Esophagus squamous epithelium (tissue), 5 donors: ENCODE data around the gene LRP5. TPM values are rescaled to one million over a fixed set of nuclear protein-coding genes. Genes with fewer than 3 reads are reported as not detected.

Experiments
- DNase-seq: peaks from one replicate; lab custom pipeline; 2025; lab: John Stamatoyannopoulos, UW
- H3K27ac ChIP-seq, 4 donors: fragments of 200-600 bp; sonication (generic); one replicate each; pipeline ENCODE4 v1.5.1; 2016 to 2019; ENCODE audit warnings: mild to moderate bottlenecking in 1 of 4
- H3K27me3 ChIP-seq, 4 donors: fragments of 200-600 bp; sonication (generic); 1 replicate in 3 of 4; 2 replicates in 1 of 4; pipeline versions ENCODE4 v1.5.1 to v1.6.0; 2017 to 2021; ENCODE audit warnings: antibody characterized with exemption in 1 of 4
- H3K36me3 ChIP-seq, 3 donors: fragments of 200-600 bp; sonication (generic); one replicate each; pipeline ENCODE4 v1.5.1; 2016 to 2019
- H3K4me1 ChIP-seq, 3 donors: fragments of 200-600 bp; sonication (generic); one replicate each; pipeline ENCODE4 v1.5.1; 2017 to 2019
- H3K4me3 ChIP-seq, 4 donors: fragments of 200-600 bp; sonication (generic); 1 replicate in 3 of 4; 2 replicates in 1 of 4; pipeline ENCODE4 v1.5.1; 2016 to 2019; ENCODE audit warnings: mild to moderate bottlenecking in 2 of 4, moderate library complexity in 1 of 4
- H3K9me3 ChIP-seq, 3 donors: fragments of 200-600 bp; sonication (generic); one replicate each; pipeline ENCODE4 v1.5.1; 2016 to 2019
- CTCF ChIP-seq, 6 experiments: fragments of 450-650 bp in 4 of 6; fragments of 200-600 bp in 2 of 6; sonication (generic) in 2 of 6; IDR thresholded peaks; one replicate each; pipeline ENCODE4 v1.5.1; 2016 to 2019; ENCODE audit warnings: antibody characterized with exemption in 6 of 6, mild to moderate bottlenecking in 4 of 6, moderate library complexity in 4 of 6
- POLR2A ChIP-seq, 4 donors: fragments of 450-650 bp; IDR thresholded peaks; one replicate each; pipeline ENCODE4 v1.6.1; 2017; ENCODE audit warnings: antibody characterized with exemption in 4 of 4, mild to moderate bottlenecking in 4 of 4, moderate library complexity in 3 of 4
- WGBS, 2 donors: methylation state at CpG; one replicate each; pipeline ENCODE4 v1.1.5; 2018; 5-methylcytosine and 5-hydroxymethylcytosine counted together
- intact Hi-C: fragments of 100-400 bp; cut with DNase I; formaldehyde crosslinking; loops from one replicate; pipeline ENCODE4 v1.15.0; 2022
- total RNA-seq, 4 donors: library from RNA; depleted of rRNA; stranded (reverse); fragments of >200 nt; gene quantifications; one replicate each; pipeline ENCODE4 v1.1.0, GENCODE V29; 2016
- donor health status: DM: yes; HTN: yes; CAD: no.

LRP5 gene
- total RNA-seq, 4 donors from 2014 or later, result 13.7 to 24.0 (median 20.9) TPM

GRCh38 chr11:68386331-68386978, 74.1 kb downstream of the LRP5 start:
- intact Hi-C loops, result no loop called here
- no peak for TF ChIP-seq CTCF (IDR thresholded peaks at IDR 0.05)
- TF ChIP-seq POLR2A (IDR thresholded peaks at IDR 0.05), result no peak
- 89 to 98% methylated on average over 16 to 31 of the region's 52 CpGs for WGBS, 2 donors
- no peak overlapping the region for H3K4me3 ChIP-seq
- peaks cover 3 to 27% (median 13%) of the 10 kb centered on the region in 3 donors for H3K4me1 ChIP-seq
- H3K9me3 ChIP-seq, result no peaks in the 10 kb centered on the region
- H3K27me3 ChIP-seq, result no peaks in the 10 kb centered on the region
- H3K27ac ChIP-seq, result no peak overlapping the region
- no peak for DNase-seq
- peaks cover 0 to 64% (median 12%) of the 10 kb centered on the region in 3 donors for H3K36me3 ChIP-seq

GRCh38 chr11:68387840-68388239, 75.4 kb downstream of the LRP5 start:
- no peak overlapping the region for H3K4me3 ChIP-seq
- peaks cover 0 to 78% (median 12%) of the 10 kb centered on the region in 3 donors for H3K36me3 ChIP-seq
- peaks cover 0 to 13% (median 4%) of the 10 kb centered on the region in 3 donors for H3K4me1 ChIP-seq
- H3K9me3 ChIP-seq, result no peaks in the 10 kb centered on the region
- intact Hi-C loops, result no loop called here
- no peaks in the 10 kb centered on the region for H3K27me3 ChIP-seq
- no peak for DNase-seq
- TF ChIP-seq CTCF (IDR thresholded peaks at IDR 0.05) (no peak), POLR2A (IDR thresholded peaks at IDR 0.05) (no peak)
- WGBS, 2 donors, result 83 to 90% methylated on average over 6 to 7 of the region's 13 CpGs
- no peak overlapping the region for H3K27ac ChIP-seq

- no peak overlapping the region for H3K4me3 ChIP-seq
- H3K27ac ChIP-seq, result no peak overlapping the region
- 87 to 93% methylated on average over 9 to 11 of the region's 11 CpGs for WGBS, 2 donors
- H3K9me3 ChIP-seq, result no peaks in the 10 kb centered on the region
- intact Hi-C loops, result no loop called here
- H3K27me3 ChIP-seq, result no peaks in the 10 kb centered on the region
- peaks cover 0 to 81% (median 12%) of the 10 kb centered on the region in 3 donors for H3K36me3 ChIP-seq
- DNase-seq, result no peak
- TF ChIP-seq POLR2A (IDR thresholded peaks at IDR 0.05) (no peak), CTCF (IDR thresholded peaks at IDR 0.05) (no peak)
- peaks cover 0 to 6% (median 0%) of the 10 kb centered on the region in 3 donors for H3K4me1 ChIP-seq
These were observed 76.3 kb downstream of the LRP5 start for GRCh38 chr11:68388595-68389198.

- Histone ChIP-seq H3K9me3 (no peaks in the 10 kb centered on the region), H3K4me1 (no peaks in the 10 kb centered on the region), H3K4me3 (no peak overlapping the region), H3K27me3 (no peaks in the 10 kb centered on the region), H3K36me3 (peaks cover 0 to 89% (median 12%) of the 10 kb centered on the region in 3 donors), H3K27ac (no peak overlapping the region)
- DNase-seq, result no peak
- intact Hi-C loops, result no loop called here
- WGBS, 2 donors, result 94 to 96% methylated on average over 12 to 14 of the region's 16 CpGs
- no peak for TF ChIP-seq POLR2A (IDR thresholded peaks at IDR 0.05)
- no peak for TF ChIP-seq CTCF (IDR thresholded peaks at IDR 0.05)
These were observed 77.9 kb downstream of the LRP5 start for GRCh38 chr11:68390315-68390714.

- H3K36me3 ChIP-seq, result peaks cover 0 to 81% (median 5%) of the 10 kb centered on the region in 3 donors
- WGBS, 2 donors, result 96 to 97% methylated on average over 5 to 7 of the region's 7 CpGs
These were observed 80.4 kb downstream of the LRP5 start for GRCh38 chr11:68392822-68393221.

More at GRCh38 chr11:68392822-68393221, 80.4 kb downstream of the LRP5 start:
- no peak for DNase-seq
- H3K9me3 ChIP-seq, result no peaks in the 10 kb centered on the region
- H3K4me1 ChIP-seq, result no peaks in the 10 kb centered on the region
- intact Hi-C loops, result no loop called here
- H3K27me3 ChIP-seq, result no peaks in the 10 kb centered on the region
- TF ChIP-seq POLR2A (IDR thresholded peaks at IDR 0.05) (no peak), CTCF (IDR thresholded peaks at IDR 0.05) (no peak)
- no peak overlapping the region for H3K4me3 ChIP-seq
- no peak overlapping the region for H3K27ac ChIP-seq
